Measurements from ENCODE around the gene DST. TPM values are rescaled to one million over a fixed set of nuclear protein-coding genes. Genes with fewer than 3 reads are reported as not detected.

DST gene
- total RNA-seq, 1 experiment from 2014 or later: 132 TPM

GRCh38 chr6:56549014-56549413 is 93.7 kb downstream of the DST start (continued):
- TF ChIP-seq ZSCAN18 (CRISPR knock-in tag; IDR thresholded peaks at IDR 0.05): no peak
- no peak for TF ChIP-seq ZBTB21 (CRISPR knock-in tag; IDR thresholded peaks at IDR 0.05; ENCODE audit: borderline replicate concordance)
- no peak for TF ChIP-seq AFF4 (CRISPR knock-in tag; IDR thresholded peaks at IDR 0.05; ENCODE audit: borderline replicate concordance)
- no peak for TF ChIP-seq ARID4B (CRISPR knock-in tag; IDR thresholded peaks at IDR 0.05; ENCODE audit: borderline replicate concordance)
- no peak for TF ChIP-seq ELF4 (CRISPR knock-in tag; IDR thresholded peaks at IDR 0.05; ENCODE audit: low read depth)
- TF ChIP-seq ZNF671 (CRISPR knock-in tag; IDR thresholded peaks at IDR 0.05): no peak
- TF ChIP-seq OVOL2 (CRISPR knock-in tag; IDR thresholded peaks at IDR 0.05; ENCODE audit: borderline replicate concordance): no peak
- no peak for TF ChIP-seq JAZF1 (CRISPR knock-in tag; IDR thresholded peaks at IDR 0.05)
- no peak for TF ChIP-seq GABPB1 (CRISPR knock-in tag; IDR thresholded peaks at IDR 0.05)

- ChIA-PET POLR2A (no interaction called here), CTCF (no interaction called here)
- Mint-ChIP-seq H3K27me3 (ENCODE audit: low read depth) (no peaks in the 10 kb centered on the region; the same call in 1 of the 2 replicates), H3K4me3 (no peak overlapping the region), H3K4me1 (peaks cover 3% of the 10 kb centered on the region), H3K27ac (no peak overlapping the region), H3K36me3 (peaks cover 6% of the 10 kb centered on the region), H3K9me3 (no peaks in the 10 kb centered on the region)
- TF ChIP-seq ZNF671 (CRISPR knock-in tag; IDR thresholded peaks at IDR 0.05): no peak
- TF ChIP-seq, protein P1, sequence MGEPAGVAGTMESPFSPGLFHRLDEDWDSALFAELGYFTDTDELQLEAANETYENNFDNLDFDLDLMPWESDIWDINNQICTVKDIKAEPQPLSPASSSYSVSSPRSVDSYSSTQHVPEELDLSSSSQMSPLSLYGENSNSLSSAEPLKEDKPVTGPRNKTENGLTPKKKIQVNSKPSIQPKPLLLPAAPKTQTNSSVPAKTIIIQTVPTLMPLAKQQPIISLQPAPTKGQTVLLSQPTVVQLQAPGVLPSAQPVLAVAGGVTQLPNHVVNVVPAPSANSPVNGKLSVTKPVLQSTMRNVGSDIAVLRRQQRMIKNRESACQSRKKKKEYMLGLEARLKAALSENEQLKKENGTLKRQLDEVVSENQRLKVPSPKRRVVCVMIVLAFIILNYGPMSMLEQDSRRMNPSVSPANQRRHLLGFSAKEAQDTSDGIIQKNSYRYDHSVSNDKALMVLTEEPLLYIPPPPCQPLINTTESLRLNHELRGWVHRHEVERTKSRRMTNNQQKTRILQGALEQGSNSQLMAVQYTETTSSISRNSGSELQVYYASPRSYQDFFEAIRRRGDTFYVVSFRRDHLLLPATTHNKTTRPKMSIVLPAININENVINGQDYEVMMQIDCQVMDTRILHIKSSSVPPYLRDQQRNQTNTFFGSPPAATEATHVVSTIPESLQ (CRISPR knock-in tag; IDR thresholded peaks at IDR 0.05): no peak
- TF ChIP-seq JUN (CRISPR knock-in tag; IDR thresholded peaks at IDR 0.05): no peak
- TF ChIP-seq, protein P2, sequence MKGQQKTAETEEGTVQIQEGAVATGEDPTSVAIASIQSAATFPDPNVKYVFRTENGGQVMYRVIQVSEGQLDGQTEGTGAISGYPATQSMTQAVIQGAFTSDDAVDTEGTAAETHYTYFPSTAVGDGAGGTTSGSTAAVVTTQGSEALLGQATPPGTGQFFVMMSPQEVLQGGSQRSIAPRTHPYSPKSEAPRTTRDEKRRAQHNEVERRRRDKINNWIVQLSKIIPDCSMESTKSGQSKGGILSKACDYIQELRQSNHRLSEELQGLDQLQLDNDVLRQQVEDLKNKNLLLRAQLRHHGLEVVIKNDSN (CRISPR knock-in tag; IDR thresholded peaks at IDR 0.05): no peak
- TF ChIP-seq, protein P3, sequence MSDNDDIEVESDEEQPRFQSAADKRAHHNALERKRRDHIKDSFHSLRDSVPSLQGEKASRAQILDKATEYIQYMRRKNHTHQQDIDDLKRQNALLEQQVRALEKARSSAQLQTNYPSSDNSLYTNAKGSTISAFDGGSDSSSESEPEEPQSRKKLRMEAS (CRISPR knock-in tag; IDR thresholded peaks at IDR 0.05): no peak
- TF ChIP-seq NFATC4 (CRISPR knock-in tag; IDR thresholded peaks at IDR 0.05): no peak
- no peak for TF ChIP-seq PREB (CRISPR knock-in tag; IDR thresholded peaks at IDR 0.05; ENCODE audit: borderline replicate concordance)
- DNase-seq (ENCODE audit: low spot score) (no peak), ATAC-seq (no peak)
Measured at GRCh38 chr6:56547687-56548086, 95.0 kb downstream of the DST start.

All from WTC11 (cell line).